Vagina (tissue), 2 donors: ENCODE results near the gene TBC1D30. TPM values are rescaled to one million over a fixed set of nuclear protein-coding genes. Genes with fewer than 3 reads are reported as not detected.

Source experiments
- DNase-seq, 2 donors: peaks; one replicate each; pipeline ENCODE4 v3.0.0-alpha.2; 2017; ENCODE audit errors: extremely low spot score in 2 of 2
- H3K27ac ChIP-seq: fragments of 200-600 bp; sonication (generic); one replicate; pipeline ENCODE4 v1.5.1; 2019
- H3K27me3 ChIP-seq: fragments of 200-600 bp; sonication (generic); one replicate; pipeline ENCODE4 v1.5.1; 2019
- H3K36me3 ChIP-seq, 2 donors: fragments of 200-600 bp; sonication (generic); one replicate each; pipeline ENCODE4 v1.5.1; 2017 to 2019
- H3K4me1 ChIP-seq: fragments of 200-600 bp; sonication (generic); one replicate; pipeline ENCODE4 v1.5.1; 2019
- H3K4me3 ChIP-seq, 2 donors: fragments of 200-600 bp; sonication (generic); 1 replicate in 1 of 2; 2 replicates in 1 of 2; pipeline ENCODE4 v1.5.1; 2016 to 2019
- H3K9me3 ChIP-seq: fragments of 200-600 bp; sonication (generic); one replicate; pipeline ENCODE4 v1.5.1; 2019
- CTCF ChIP-seq, 3 experiments: fragments of 450-650 bp in 2 of 3; fragments of 200-600 bp in 1 of 3; sonication (generic) in 1 of 3; IDR thresholded peaks; one replicate each; pipeline ENCODE4 v1.5.1; 2017 to 2019; ENCODE audit warnings: antibody characterized with exemption in 3 of 3, mild to moderate bottlenecking in 2 of 3, moderate library complexity in 2 of 3
- POLR2A ChIP-seq, 2 donors: fragments of 450-650 bp; IDR thresholded peaks; one replicate each; pipeline ENCODE4 v1.6.1; 2017; ENCODE audit warnings: antibody characterized with exemption in 2 of 2, mild to moderate bottlenecking in 2 of 2, moderate library complexity in 2 of 2
- POLR2AphosphoS5 ChIP-seq, 2 donors: sonication (generic); formaldehyde crosslinking; IDR thresholded peaks; one replicate each; pipeline ENCODE4 v1.9.0; 2017; ENCODE audit warnings: antibody characterized with exemption in 2 of 2, mild to moderate bottlenecking in 2 of 2, low read depth in 1 of 2; ENCODE audit not compliant: insufficient read depth in 1 of 2
- intact Hi-C: fragments of 100-400 bp; cut with DNase I; formaldehyde crosslinking; loops from one replicate; pipeline ENCODE4 v1.15.1; 2023
- total RNA-seq: library from RNA; depleted of rRNA; stranded (reverse); fragments of >200 nt; gene quantifications from one replicate; pipeline ENCODE4 v1.2.3, GENCODE V29; 2016

Gene TBC1D30
- total RNA-seq, 1 donor from 2014 or later, result 3.9 TPM

GRCh38 chr12:64825143-64826021 is 935 bp downstream of the TBC1D30 start:
- H3K27me3 ChIP-seq, result peaks cover 7% of the 10 kb centered on the region
- peaks cover 20% of the 10 kb centered on the region for H3K4me1 ChIP-seq
- no peaks in the 10 kb centered on the region for H3K9me3 ChIP-seq
- H3K27ac ChIP-seq, result no peak overlapping the region
- TF ChIP-seq CTCF (IDR thresholded peaks at IDR 0.05), result no peak
- no peak for TF ChIP-seq POLR2A (IDR thresholded peaks at IDR 0.05)
- TF ChIP-seq POLR2AphosphoS5 (IDR thresholded peaks at IDR 0.05; ENCODE audit: insufficient read depth in 1 of 2, low read depth in 1 of 2), result no peak
- no peaks in the 10 kb centered on the region for H3K36me3 ChIP-seq
- H3K4me3 ChIP-seq, result peak overlapping the region; percentile 38 to 40
- DNase-seq, result no peak
- intact Hi-C loops, result no loop called here

GRCh38 chr12:64826234-64826633 is 1.8 kb downstream of the TBC1D30 start:
- no peak overlapping the region for H3K27ac ChIP-seq
- peaks cover 7% of the 10 kb centered on the region for H3K27me3 ChIP-seq
- DNase-seq, result no peak
- H3K36me3 ChIP-seq, result no peaks in the 10 kb centered on the region
- no peak for TF ChIP-seq POLR2A (IDR thresholded peaks at IDR 0.05)
- no peaks in the 10 kb centered on the region for H3K9me3 ChIP-seq
- H3K4me3 ChIP-seq, result no peak overlapping the region
- peaks cover 20% of the 10 kb centered on the region for H3K4me1 ChIP-seq
- intact Hi-C loops, result no loop called here

GRCh38 chr12:64828713-64829112 is 4.3 kb downstream of the TBC1D30 start:
- intact Hi-C loops, result no loop called here
- no peak overlapping the region for H3K27ac ChIP-seq
- DNase-seq, result no peak
- peaks cover 7% of the 10 kb centered on the region for H3K27me3 ChIP-seq
- no peaks in the 10 kb centered on the region for H3K36me3 ChIP-seq
- H3K4me3 ChIP-seq, result no peak overlapping the region
- no peaks in the 10 kb centered on the region for H3K9me3 ChIP-seq
- TF ChIP-seq POLR2A (IDR thresholded peaks at IDR 0.05), result no peak
- no peak for TF ChIP-seq CTCF (IDR thresholded peaks at IDR 0.05)
- TF ChIP-seq POLR2AphosphoS5 (IDR thresholded peaks at IDR 0.05; ENCODE audit: insufficient read depth in 1 of 2, low read depth in 1 of 2), result no peak
- peaks cover 20% of the 10 kb centered on the region for H3K4me1 ChIP-seq

- Histone ChIP-seq H3K4me1 (no peaks in the 10 kb centered on the region), H3K36me3 (no peaks in the 10 kb centered on the region), H3K27me3 (no peaks in the 10 kb centered on the region), H3K9me3 (no peaks in the 10 kb centered on the region), H3K4me3 (no peak overlapping the region), H3K27ac (no peak overlapping the region)
- no peak for DNase-seq
- TF ChIP-seq POLR2A (IDR thresholded peaks at IDR 0.05) (no peak), CTCF (IDR thresholded peaks at IDR 0.05) (no peak), POLR2AphosphoS5 (IDR thresholded peaks at IDR 0.05; ENCODE audit: insufficient read depth in 1 of 2, low read depth in 1 of 2) (no peak)
- intact Hi-C loops, result no loop called here
Observed at GRCh38 chr12:64833928-64834327, 9.5 kb downstream of the TBC1D30 start.

GRCh38 chr12:64835901-64836300 is 11.5 kb downstream of the TBC1D30 start:
- H3K9me3 ChIP-seq, result no peaks in the 10 kb centered on the region
- no peak for DNase-seq
- TF ChIP-seq POLR2AphosphoS5 (IDR thresholded peaks at IDR 0.05; ENCODE audit: insufficient read depth in 1 of 2, low read depth in 1 of 2) (no peak), POLR2A (IDR thresholded peaks at IDR 0.05) (no peak), CTCF (IDR thresholded peaks at IDR 0.05) (no peak)
- H3K4me3 ChIP-seq, result no peak overlapping the region
- no peaks in the 10 kb centered on the region for H3K4me1 ChIP-seq
- H3K36me3 ChIP-seq, result no peaks in the 10 kb centered on the region
- H3K27ac ChIP-seq, result no peak overlapping the region
- H3K27me3 ChIP-seq, result no peaks in the 10 kb centered on the region
- intact Hi-C loops, result no loop called here
